HUDEP-2 (cell line): ENCODE measurements around the gene TUBB.

Source experiments
- DNase-seq, 76 experiments: peaks; one replicate each; lab custom pipeline; 2025; ENCODE audit not compliant: unreplicated experiment in 76 of 76; lab: John Stamatoyannopoulos, UW

Gene TUBB

DNA sequence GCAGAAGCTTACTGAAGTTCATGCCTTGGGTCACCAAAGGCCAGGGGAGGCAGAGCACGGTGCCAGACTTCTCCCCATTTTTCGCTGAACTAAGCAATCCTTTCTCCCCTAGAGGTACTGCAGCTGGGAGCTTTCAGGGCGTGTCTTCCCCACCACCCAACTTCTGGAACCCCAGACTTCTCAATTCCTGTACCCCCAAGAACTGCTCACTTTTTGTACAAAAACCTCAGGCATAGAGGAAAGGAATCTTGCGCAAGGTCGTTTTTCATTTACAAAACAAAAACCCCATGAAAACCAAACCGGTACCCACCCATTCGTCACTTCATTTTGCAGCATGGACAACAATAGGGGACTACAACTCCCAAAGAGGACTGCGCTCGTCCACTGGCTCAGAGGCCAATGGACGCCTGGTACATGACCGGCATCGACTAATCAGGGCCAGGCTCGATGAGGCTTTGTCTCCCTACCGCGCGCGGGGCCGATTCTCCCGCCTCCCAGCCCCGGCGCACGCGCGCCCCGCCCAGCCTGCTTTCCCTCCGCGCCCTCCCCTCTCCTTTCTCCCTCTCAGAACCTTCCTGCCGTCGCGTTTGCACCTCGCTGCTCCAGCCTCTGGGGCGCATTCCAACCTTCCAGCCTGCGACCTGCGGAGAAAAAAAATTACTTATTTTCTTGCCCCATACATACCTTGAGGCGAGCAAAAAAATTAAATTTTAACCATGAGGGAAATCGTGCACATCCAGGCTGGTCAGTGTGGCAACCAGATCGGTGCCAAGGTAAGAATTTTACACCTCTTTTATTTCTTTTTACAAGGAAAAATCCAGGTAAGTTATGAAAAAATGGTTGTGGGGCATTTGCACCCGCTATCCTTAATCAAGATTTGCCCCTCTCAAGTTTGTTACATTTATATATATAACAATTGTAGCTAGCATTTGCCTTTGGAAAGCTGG, at the start of gene TUBB:
TUBB (plus strand) TSS at position 562 of the 947 bp plus-strand sequence; CDS start at position 717, 155 bp downstream.
- DNase-seq: peak in 75 of 76 experiments; percentile 66 to 99 (median 97)

DNA sequence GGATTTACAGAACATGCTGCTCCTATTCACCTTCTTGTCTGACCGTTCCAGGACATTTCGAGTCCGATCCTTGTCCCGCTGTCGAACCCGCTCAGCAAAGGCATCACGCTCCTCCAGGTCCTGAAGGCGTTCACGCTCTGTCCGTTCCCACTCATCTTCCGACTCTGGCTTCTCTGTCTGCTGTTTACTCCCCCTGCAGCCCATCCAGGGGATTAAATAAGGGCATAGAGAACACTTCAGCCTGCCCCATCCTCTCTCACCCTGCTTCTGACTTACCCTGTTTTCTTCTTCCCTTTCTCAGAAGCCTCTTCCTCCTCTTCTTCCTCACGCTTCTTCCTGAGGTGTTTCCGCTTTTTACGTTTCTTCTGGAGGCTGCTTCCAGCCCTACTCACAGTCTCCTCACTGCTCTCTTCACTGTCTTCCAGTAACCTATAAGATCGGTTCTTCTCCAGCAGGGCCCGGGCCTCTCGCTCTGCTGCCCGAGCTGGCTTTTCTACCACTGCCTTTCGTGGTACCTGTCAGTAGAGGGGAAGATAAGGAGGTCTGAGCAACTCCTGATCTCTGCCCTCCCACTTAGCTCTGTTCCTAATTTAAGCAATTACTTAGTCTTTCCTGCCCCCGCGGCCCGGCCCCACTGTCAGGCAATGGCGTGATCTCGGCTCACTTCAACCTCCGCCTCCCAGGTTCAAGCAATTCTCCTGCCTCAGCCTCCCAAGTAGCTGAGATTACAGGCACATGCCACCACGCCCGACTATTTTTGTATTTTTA, 49.2 kb upstream of the TUBB start:
- DNase-seq: peak in 1 of 76 experiments; percentile 7

DNA sequence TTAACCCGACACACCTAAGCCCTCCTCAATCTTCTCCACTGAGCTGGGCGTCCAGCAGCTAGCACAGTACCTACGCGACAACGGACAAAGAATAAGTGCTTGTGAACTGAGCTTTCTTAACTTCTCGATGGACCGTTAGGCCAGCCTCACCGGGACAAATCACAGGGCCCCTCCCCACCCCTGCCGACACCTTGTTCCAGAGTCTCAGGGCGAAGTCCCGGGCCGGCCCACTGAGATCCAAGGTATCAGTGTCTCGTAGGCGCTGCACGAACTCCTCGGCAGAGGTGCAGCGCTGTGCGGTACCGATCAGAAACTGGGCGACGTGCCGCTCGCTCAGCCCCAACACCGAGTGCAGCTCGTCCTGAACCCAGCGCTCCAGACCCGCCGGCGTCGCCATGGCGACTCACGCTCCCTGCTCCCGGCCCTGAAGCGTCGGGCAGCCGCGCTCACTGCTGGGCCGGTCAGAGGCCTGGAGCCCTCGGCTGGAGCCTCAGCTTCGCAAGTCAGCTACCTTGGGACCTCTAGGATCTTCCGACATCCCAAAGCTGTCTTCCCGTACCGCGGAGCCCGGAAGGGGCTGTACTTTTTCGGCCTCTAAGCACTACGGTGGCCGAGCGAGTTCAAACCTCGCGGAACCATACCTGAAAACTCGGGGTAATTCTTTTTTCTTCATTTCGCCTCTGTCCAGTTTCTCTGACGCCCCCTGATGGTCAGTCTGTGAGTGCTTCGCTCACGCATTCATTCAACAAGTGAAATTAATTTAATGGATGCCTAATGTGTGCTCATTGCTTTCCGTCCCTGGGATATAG, 47.5 kb upstream of the TUBB start, which contains the start of gene DHX16:
DHX16 (minus strand) TSS at position 562 of the 809 bp plus-strand sequence; CDS start at position 397, 165 bp downstream.
- DNase-seq: peak in 75 of 76 experiments; percentile 70 to 99 (median 96)

DNA sequence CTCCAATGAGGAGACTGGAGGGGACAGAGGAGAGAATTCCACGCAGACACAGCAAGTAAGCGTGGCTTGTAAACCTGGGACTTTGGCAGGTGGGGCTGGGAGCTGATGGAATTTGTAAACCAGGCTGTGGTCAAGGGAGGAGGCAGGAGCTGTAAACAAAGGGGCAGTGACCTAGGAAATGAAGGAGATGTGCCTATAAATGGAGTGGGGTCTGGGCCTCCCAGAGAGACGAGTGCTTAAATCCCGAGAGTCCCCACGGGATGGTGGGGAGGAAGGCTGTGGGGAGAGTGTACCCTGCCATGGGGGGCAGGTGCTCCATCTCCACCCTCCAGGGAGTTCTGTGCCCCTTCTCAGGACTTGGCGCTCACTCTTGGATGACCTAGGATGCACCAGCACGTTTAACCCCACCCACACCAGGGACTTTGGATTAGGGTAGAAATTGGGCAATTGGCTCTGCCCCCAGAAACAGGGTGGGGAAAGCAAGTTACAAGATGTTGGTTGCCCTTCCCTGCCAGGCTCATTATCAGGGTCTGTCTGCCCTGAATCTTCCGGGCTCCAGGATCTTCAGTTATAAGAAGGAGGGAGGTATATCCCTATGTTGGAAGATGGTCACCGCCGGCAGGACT, 43.4 kb upstream of the TUBB start:
- DNase-seq: peak in 12 of 76 experiments; percentile 6 to 47 (median 33)

DNA sequence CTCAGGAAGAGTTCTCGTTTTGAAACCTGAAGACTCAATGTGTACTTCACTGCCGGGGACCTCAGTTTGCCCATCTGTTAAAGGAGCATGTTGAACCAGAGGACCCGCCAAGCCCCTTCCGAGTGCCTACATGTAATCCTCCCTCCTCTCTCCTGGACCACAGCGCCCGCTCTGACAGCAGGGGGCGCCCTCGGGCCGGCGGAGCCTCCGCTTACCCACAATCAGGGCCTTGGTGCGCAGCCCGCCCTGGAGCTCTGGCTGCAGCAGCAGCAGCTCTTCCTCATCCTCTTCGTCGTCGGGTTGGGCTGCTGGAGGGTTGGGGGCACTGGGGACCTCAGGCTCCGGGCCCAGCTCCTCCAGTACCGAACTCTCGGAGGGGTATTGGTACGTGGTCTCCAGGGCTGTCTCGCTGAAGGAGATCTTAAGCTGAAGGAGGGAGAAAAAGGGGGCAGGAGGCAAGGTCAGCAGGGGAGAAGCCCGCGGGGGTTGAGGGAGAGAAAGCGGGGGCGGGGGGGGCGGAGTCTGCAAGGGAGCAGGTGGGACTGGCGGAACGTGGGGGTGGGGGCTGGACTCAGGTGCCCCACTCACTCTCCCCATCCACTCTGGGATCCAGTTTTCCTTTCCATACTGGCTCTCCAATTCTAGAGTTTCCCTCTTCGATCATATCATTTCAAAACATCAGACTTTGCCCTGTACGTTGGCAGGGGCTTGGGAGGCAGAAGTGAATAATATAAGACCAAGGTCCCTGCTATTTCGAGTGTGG, 41.0 kb upstream of the TUBB start:
- peak in 72 of 76 experiments; percentile 28 to 96 (median 80) for DNase-seq

DNA sequence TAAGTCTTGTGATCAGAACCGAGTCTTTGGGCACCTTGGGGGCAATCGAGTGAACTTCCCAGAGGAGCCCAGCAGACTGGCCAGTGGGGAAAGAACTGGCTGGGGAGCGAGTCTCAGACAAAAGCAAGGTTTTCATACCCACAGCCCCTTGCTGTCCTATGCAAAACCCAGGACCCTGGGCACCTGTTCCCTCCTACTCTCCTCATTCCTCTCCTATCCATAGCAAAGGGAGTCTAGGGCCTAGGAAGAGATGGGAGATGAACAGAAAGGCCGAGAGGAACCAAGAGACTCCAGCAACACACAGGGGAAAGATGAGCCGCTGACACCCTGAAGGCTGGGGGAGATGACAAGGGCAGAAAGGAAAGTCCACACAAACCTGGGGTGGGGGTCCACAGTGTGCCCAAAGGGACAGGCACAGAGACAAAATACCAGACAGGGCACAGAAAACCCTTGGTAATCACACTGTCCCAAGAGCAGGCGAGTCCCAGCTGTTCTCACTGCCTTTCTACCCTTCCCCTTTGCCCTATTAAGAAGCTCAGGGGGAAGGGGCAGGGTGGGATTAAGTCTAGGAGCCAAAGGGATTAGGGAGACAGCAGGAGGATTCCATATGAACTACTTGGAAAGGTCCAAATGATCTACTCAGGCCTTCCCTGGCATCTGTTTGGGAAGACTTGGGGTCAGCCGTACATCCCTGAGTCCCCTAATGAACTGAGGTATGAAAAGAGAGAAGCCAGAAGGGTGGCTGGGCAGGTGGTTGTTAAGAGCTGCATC, 40.2 kb upstream of the TUBB start:
- DNase-seq: no peak

DNA sequence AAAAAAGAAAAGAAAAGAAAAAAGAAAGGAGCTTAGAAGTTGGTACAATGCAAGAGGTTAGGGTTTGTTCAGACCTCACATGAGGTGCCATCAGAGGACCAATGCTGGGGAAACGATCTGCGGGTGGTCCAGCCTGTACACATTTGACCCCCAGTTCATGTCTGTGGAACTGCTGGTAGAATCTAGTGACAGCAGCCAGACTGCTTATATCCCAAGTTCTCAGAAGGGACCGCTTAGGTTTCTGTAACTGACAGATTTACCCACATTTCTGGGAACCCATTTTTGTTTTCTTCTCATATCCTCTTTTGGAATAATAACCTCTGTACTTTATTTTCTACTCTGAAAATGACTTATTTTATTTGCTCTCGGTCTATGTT, 38.4 kb upstream of the TUBB start:
- no peak for DNase-seq

DNA sequence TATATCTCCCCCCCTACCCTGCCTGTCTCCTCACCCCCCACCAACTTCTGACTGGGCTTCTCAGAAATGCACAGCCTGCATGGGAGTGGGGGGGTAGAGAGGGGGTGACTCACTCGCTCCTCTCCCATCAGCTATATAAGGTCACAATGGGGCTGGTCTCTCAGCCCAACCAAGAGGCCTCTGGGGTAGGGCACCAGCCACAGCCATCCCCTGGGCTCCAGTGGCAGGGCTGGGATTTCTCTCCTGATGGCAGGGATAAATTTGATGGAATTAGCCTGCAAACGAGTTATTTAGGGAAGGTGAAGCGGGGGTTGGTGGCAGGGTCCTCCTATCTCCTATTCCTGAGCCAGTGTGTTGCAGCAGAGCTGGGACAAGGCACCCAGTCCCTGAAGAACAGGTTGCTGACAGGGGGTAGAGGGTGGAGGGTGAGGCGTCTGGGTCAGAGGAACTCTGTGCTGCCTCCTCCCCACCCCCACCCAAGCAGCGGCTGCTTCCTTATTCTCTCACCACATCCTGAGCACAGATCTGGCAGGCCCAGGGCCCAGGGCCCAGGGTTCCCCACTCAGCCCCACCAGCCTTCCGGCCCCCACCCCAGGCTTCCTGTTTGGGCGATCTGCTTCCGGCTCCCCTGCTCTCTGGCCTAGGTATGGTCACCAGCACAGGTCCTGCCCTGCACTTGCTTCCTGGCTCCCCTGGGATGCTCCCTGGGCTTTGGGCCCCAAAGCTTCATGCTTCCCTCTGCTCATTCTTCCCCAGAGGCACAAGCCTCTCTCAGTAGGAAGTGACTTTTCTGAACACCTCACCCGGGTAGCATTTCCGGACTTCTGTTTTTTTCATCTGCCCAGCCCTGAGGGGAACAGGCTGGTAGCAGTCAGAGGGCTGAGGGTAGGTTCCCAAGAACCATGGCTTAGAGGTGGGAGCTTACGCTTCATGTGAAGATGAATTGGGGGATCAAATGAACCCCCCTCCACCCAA, 37.7 kb upstream of the TUBB start:
- DNase-seq: peak in 51 of 76 experiments; percentile 9 to 64 (median 35)

DNA sequence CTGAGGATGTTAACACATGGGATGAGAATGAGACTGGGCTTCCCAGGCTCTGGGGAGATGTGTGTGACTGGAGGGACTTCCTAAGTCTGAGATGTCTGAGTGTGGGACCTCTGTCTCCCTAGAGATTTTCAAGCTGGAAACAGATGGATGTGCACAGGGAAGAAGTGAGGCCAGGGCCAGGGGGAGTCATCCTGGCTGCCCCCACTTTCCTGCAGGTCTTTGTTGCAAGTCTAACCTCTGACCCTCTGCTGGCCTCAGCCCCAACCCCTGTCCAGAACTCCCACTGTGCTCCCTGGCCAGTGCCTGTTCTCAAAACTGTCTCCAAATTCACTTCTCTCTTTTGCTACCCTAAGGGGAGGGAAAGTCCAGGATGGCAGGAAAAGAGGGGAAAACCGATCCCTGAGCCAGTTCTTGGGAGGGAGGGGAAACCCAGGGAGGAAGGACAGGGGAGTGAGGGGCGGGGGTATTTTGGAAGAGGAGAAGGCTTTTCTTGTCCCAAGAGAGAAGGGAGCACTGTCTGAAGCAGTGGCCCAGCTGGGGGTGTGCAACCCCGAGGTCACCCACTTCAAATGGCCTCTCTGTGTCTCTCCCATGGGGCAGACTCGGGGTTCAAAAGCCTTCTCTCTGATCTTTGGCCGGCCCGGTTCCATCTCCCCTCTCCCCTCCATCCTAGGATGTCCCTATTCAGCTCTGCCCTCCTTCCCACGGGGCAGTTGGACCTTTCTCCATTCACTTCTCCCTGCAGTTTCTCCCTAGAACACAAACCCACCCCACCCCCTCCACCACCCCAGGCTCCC, 36.8 kb upstream of the TUBB start:
- DNase-seq: no peak

DNA sequence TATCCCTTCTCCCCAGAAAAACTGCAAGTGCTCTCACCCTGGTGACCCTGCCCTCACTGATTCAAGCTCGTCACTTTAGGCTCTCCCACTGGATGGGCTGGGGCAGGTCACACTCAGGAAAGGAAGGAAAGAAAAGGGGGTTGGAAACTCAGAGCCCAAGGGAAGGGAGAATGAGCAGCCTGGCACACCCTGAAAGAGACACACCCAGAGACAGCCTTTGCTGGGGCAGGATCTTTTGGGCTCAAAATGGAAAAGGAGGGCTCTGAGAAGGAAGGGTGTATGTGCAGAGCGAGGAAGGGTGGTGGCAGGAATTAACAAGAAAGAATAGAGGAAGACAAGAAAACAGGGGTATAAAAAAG, 36.2 kb upstream of the TUBB start:
- no peak for DNase-seq

DNA sequence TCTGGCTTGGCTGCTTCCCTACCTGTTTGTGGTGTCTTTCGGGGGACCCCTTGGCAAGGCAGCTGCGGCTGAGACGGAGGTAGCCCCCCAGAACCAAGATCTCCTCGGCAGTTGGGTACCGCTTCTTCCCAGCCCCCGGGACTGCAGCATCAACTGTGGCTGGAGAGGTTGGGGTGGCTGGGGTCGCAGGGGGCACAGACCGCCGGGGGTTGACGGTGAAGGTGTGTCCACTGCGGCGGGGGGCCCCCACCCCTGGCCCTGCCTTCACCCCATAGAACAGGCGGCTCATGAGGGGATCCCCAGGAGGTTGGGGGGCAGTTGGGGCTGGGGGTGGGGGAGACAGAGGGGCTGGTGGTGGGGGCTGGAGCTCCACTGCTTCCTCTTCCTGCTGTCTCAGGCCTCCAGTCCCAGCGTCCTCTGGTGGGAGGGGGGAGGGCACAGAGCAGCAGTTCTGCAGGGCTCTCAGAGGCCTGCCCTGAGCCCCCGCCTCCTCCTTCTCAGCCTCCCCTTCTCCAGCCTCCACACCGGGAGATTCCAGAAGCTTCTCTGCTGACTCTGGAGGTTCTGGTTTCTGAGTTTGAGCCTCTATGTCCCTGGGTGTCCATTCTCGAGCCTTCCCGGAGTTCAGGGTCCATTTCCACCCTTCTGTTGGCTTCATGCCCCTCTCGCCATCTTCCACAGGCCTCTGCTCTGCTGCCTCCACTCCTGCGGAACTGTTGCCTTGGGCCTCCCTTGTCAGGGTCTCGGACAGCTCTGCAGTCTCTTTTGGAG, 35.6 kb upstream of the TUBB start:
- no peak for DNase-seq

DNA sequence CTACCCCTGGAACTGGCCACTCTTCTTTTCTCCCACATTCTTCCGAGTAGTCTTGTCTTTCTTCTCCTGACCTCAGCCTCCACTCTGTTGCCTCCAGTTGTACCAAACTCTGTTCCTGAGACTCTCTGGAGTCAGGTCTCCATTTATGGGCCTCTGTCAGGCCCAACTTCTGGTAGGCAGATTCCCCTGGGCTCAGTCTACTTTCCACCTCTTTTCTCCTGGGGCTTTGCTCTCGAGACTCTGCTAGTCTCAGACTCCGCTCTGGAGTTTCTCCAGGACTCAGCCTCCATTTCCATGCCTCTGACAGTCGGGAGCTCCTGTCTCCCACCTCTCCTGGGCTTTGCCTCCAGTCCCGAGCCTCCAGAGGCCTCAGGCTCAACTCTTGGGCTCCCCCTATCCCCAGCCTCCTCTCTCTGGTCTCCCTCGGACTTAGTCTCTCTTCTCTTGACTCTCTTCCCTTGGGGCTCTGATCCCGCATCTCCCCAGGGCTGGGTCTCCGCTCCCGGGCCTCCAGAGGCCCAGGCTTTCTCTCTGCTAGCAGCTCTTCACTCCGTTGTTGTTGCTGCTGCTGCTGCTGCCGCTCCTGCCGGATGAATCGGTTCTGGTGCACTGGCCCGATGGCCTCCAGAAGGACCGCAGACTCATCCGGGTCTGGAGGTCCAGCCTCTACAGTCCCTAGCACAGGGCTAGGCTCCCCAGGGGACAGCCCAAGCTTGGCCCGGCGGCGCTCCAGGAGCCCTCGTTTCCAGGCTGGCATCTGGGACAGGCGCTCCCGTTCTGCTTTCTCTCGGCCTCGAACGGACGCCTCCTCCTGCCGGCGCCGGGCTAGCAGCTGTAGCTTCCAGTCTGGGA, 34.8 kb upstream of the TUBB start:
- DNase-seq: no peak

DNA sequence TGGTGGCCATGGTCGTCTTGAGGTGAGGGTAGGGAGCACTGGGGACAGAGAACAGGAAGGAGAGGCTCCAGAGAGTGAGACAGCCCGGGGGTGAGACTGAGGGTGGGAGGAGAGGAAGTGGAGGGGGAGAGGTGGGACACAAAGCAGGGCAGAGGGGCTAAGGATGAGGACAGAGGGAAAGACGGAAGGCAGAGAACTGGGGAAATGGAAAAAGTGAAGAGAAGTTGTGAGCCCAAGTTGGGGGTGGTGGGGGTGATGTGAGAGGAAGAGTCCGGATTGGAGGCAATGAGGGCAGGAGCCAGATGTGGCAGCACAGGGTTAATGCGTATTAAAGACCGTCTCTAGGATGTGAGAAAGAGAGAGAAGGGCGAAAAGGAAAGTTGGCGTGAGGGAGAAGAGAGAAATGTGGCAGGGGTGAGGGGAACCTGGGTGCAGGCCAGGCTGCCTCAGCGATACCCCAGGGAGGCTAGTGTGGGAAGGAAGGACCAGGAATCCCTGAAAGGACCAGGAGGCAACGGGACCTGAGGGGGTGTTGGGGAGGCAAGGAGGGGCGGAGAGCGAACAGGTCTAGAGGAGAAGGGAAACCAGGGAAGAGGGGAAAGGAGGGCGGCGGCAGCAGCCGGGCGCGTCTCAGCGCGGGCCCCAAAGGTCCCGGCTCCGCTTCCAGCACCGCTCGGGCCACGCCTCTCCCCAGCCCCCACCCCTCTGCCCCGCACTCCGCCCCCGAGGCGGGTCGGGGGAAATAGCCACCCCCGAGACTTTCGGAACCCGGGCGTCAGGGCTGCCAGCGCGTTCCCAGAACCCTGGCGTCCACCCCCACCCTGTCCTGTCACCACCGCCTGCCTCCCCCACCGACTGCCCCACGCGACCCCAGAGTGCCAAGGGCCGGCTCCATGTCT, 33.9 kb upstream of the TUBB start, which contains the start of gene PPP1R18:
PPP1R18 (minus strand) TSS at position 637 of the 899 bp plus-strand sequence; CDS start at position 10, 627 bp downstream.
- peak in 9 of 76 experiments; percentile 17 to 49 (median 29) for DNase-seq
